CD4-positive, CD25-positive, alpha-beta regulatory T cell (primary cell): Measurements from ENCODE around the gene GPER1. TPM values are rescaled to one million over a fixed set of nuclear protein-coding genes. Genes with fewer than 3 reads are reported as not detected.
A peak's percentile ranks its signal among the peaks of the same experiment; 100 is the strongest.
"Not testable (repeated sequence)": the region's sequence is repeated elsewhere in the genome, so short reads cannot be mapped to it uniquely, and the experiment has no call there.

Experiments used
- ATAC-seq, 2 donors: fragments of 150-1000 bp; cut with Tn5 transposase; one replicate each; pipeline ENCODE4 v1.10.0; 2021; ENCODE audit warnings: low read depth in 2 of 2, moderate number of reproducible peaks in 2 of 2, moderate library complexity in 1 of 2
- DNase-seq, 3 donors: peaks; one replicate each; pipeline versions ENCODE4 v3.0.0 to v3.0.0-alpha.2; 2012 to 2022; ENCODE audit warnings: mixed read lengths in 1 of 3
- H3K27ac ChIP-seq: one replicate; pipeline ENCODE4 v1.7.0; 2013; ENCODE audit warnings: mild to moderate bottlenecking, low read length; ENCODE audit not compliant: insufficient read depth, poor library complexity, severe bottlenecking
- H3K27me3 ChIP-seq: one replicate; pipeline ENCODE4 v1.7.0; 2013; ENCODE audit warnings: low read length; ENCODE audit not compliant: control insufficient read depth, insufficient read depth
- H3K36me3 ChIP-seq: one replicate; pipeline ENCODE4 v1.7.0; 2013; ENCODE audit warnings: mild to moderate bottlenecking, low read length, moderate library complexity; ENCODE audit not compliant: control insufficient read depth, insufficient read depth
- H3K4me1 ChIP-seq: 2 replicates; pipeline ENCODE4 v1.7.0; 2013; ENCODE audit warnings: mild to moderate bottlenecking, low read length; ENCODE audit not compliant: insufficient read depth, control insufficient read depth, poor library complexity, severe bottlenecking
- H3K4me3 ChIP-seq: one replicate; pipeline ENCODE4 v1.7.0; 2013; ENCODE audit warnings: low read depth, mild to moderate bottlenecking, low read length, moderate library complexity
- H3K9me3 ChIP-seq, 2 experiments: 1 replicate in 1 of 2; 2 replicates in 1 of 2; pipeline ENCODE4 v1.7.0; 2013; ENCODE audit warnings: low read length in 2 of 2, mild to moderate bottlenecking in 1 of 2, moderate library complexity in 1 of 2; ENCODE audit not compliant: control insufficient read depth in 2 of 2
- H3K27ac Mint-ChIP-seq, 3 donors: one replicate each; pipeline ENCODE4 v1.8.0; 2020 to 2022; ENCODE audit warnings: mild to moderate bottlenecking in 3 of 3, mixed read lengths in 3 of 3, moderate library complexity in 2 of 3
- H3K27me3 Mint-ChIP-seq: one replicate; pipeline ENCODE4 v1.8.0; 2022; ENCODE audit warnings: mild to moderate bottlenecking, mixed read lengths
- H3K36me3 Mint-ChIP-seq: one replicate; pipeline ENCODE4 v1.8.0; 2020; ENCODE audit warnings: mixed read lengths
- H3K4me1 Mint-ChIP-seq, 4 donors: one replicate each; pipeline ENCODE4 v1.8.0; 2020 to 2022; ENCODE audit warnings: mixed read lengths in 4 of 4, mild to moderate bottlenecking in 1 of 4
- H3K4me3 Mint-ChIP-seq, 4 donors: one replicate each; pipeline ENCODE4 v1.8.0; 2020 to 2022; ENCODE audit warnings: mild to moderate bottlenecking in 4 of 4, mixed read lengths in 4 of 4, moderate library complexity in 3 of 4
- H3K9me3 Mint-ChIP-seq, 7 donors: one replicate each; pipeline ENCODE4 v1.8.0; 2020 to 2022; ENCODE audit warnings: mixed read lengths in 7 of 7, mild to moderate bottlenecking in 3 of 7, moderate library complexity in 2 of 7
- polyA plus RNA-seq, 4 donors: library from polyadenylated mRNA; unstranded; fragments of 300-500 nt; fragmentation: Illumina TruSeq; gene quantifications; one replicate each; pipeline ENCODE4 v1.2.3, GENCODE V29; 2021
- total RNA-seq: library from RNA; stranded (reverse); gene quantifications from one replicate; pipeline ENCODE4 v1.2.3, GENCODE V29; 2022

GPER1 gene
- total and polyA plus RNA-seq, 5 donors from 2014 or later: 0.10 TPM; not detected in 4

DNA sequence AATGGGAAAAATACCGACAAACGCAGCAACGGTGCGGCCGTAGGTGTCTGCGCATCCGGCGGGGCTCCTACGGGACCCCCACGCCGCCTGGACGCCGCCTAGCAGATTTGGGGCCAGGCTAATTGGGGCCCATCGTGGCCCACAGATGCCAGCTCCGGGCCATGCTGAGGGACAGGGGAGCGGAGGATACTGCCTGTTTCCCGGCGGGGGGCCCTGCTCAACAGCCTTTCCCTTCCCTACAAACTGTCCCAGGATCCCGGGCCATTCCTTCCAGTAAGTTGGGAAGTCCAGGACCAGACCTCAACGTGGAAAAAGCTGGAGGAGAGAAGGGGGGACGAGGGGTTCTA lies 21.7 kb upstream of the GPER1 start:
- Mint-ChIP-seq H3K4me3 (no peak overlapping the region), H3K27ac (no peak overlapping the region), H3K9me3 (peaks cover 0 to 3% (median 0%) of the 10 kb centered on the region in 7 donors), H3K27me3 (peaks cover 8% of the 10 kb centered on the region), H3K36me3 (no peaks in the 10 kb centered on the region), H3K4me1 (peaks cover 0 to 12% (median 6%) of the 10 kb centered on the region in 4 donors)
- Histone ChIP-seq H3K36me3 (no peaks in the 10 kb centered on the region), H3K4me3 (no peak overlapping the region), H3K9me3 (no peaks in the 10 kb centered on the region), H3K27me3 (no peaks in the 10 kb centered on the region), H3K4me1 (peaks cover 12% of the 10 kb centered on the region), H3K27ac (no peak overlapping the region)
- DNase-seq (no peak), ATAC-seq (no peak)

DNA sequence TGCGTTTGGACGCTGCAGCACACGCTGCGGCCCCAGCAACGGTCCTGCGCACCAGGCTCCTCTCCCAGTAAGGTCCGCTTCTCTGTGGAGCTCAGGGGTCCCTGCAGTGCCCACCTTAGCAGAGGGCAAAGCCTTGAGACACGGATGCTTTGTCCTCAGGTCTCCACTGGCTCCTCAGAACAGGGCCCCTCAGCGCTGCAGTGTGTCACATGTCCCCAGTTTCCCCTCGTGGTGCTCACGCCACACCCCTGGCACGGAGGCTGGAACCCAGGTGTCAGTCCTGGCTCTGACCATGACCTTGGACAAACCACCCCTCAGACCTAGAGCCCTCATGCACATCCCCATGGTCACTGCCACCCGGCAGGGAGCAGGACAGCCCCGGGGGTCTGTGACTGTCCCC lies 19.9 kb upstream of the GPER1 start:
- H3K9me3 Mint-ChIP-seq: peaks cover 0 to 3% (median 0%) of the 10 kb centered on the region in 7 donors
- H3K4me3 Mint-ChIP-seq: no peak overlapping the region
- Histone ChIP-seq H3K27me3 (no peaks in the 10 kb centered on the region), H3K36me3 (no peaks in the 10 kb centered on the region), H3K4me1 (peaks cover 12% of the 10 kb centered on the region), H3K4me3 (no peak overlapping the region), H3K27ac (no peak overlapping the region), H3K9me3 (no peaks in the 10 kb centered on the region)
- peaks cover 4% of the 10 kb centered on the region for H3K27me3 Mint-ChIP-seq
- H3K4me1 Mint-ChIP-seq: peaks cover 0 to 12% (median 4%) of the 10 kb centered on the region in 4 donors
- no peak for DNase-seq
- no peaks in the 10 kb centered on the region for H3K36me3 Mint-ChIP-seq
- no peak overlapping the region for H3K27ac Mint-ChIP-seq
- ATAC-seq: no peak

DNA sequence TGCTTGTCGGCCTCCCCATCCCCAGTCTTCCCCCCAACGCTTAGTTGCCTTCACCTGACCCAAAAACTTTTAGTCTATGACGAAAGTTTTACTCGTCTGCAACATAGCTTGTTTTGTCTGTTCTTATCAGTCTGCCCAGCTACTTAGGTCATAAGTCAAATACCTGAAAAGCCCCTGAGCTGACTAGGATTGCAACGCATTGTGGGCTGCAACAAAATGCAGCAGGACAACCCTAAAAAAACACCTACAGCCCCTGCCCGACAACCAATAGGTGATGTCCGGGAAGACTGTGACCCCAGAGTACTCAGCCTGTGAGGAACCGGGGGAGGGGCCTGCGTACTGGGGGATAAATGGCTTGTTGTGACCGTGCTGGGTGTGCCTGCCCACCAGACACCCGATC lies 19.3 kb upstream of the GPER1 start:
- Histone ChIP-seq H3K27ac (no peak overlapping the region), H3K4me1 (peaks cover 12% of the 10 kb centered on the region), H3K9me3 (no peaks in the 10 kb centered on the region), H3K27me3 (no peaks in the 10 kb centered on the region), H3K36me3 (no peaks in the 10 kb centered on the region), H3K4me3 (no peak overlapping the region)
- Mint-ChIP-seq H3K4me1 (peaks cover 0 to 12% (median 4%) of the 10 kb centered on the region in 4 donors), H3K4me3 (no peak overlapping the region), H3K36me3 (no peaks in the 10 kb centered on the region), H3K27ac (no peak overlapping the region), H3K9me3 (peaks cover 0 to 3% (median 0%) of the 10 kb centered on the region in 7 donors), H3K27me3 (peaks cover 4% of the 10 kb centered on the region)
- no peak for DNase-seq
- no peak for ATAC-seq

DNA sequence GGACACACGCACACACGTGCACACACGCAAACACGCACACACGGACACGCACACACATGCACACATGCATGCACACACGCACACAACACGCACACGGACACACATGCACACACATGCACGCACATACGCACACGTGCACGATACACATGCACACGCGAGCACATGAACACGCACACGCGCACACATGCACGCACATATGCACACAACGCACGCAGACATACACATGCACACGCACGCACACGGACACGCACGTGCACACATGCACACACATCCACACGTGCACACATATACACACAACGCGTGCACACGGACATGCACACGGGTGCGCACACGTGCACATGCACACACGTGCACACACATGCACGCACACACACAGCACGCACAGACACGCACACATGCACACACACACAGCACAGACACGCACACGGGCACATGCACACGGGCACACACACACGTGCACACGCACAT lies 17.3 kb upstream of the GPER1 start:
- H3K27me3 Mint-ChIP-seq: peaks cover 2% of the 10 kb centered on the region
- peaks cover 0 to 3% (median 0%) of the 10 kb centered on the region in 7 donors for H3K9me3 Mint-ChIP-seq

DNA sequence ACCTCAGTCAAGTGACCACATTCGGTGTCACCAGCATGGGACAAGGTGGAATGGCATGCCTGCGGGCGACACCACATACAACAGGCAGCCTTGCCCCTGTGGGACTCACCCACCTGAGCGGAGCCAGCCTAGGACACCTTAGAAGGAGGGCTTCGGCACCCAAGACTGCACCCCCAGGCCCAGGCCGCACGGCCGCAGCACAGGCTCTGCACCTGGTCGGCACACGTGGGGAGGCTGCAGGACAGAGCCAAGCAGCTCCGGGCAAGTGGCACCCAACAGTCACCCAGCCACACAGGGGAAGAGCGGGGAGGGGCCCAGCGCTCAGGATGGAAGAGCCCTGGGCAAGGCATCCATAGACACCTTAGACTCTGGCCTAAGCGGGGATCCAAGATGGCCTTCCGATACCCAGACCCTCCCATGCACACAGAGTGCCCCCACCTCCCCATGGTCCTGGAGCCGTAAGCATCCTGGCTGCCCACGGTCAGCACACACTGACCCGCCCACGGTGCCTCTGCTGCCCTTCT lies 16.1 kb upstream of the GPER1 start:
- Histone ChIP-seq H3K4me1 (no peaks in the 10 kb centered on the region), H3K4me3 (no peak overlapping the region), H3K36me3 (no peaks in the 10 kb centered on the region), H3K9me3 (no peaks in the 10 kb centered on the region), H3K27ac (no peak overlapping the region), H3K27me3 (no peaks in the 10 kb centered on the region)
- no peak overlapping the region for H3K4me3 Mint-ChIP-seq
- no peaks in the 10 kb centered on the region for H3K36me3 Mint-ChIP-seq
- peaks cover 0 to 3% (median 0%) of the 10 kb centered on the region in 7 donors for H3K9me3 Mint-ChIP-seq
- ATAC-seq (no peak), DNase-seq (no peak)
- no peaks in the 10 kb centered on the region for H3K27me3 Mint-ChIP-seq
- H3K4me1 Mint-ChIP-seq: peaks cover 0 to 5% (median under 1%) of the 10 kb centered on the region in 4 donors
- no peak overlapping the region for H3K27ac Mint-ChIP-seq

More for the DNA sequence above, 17.3 kb upstream of the GPER1 start:
- H3K4me3 ChIP-seq: no peak overlapping the region
- H3K4me1 ChIP-seq: peaks cover 6% of the 10 kb centered on the region
- H3K9me3 ChIP-seq: no peaks in the 10 kb centered on the region
- H3K27ac ChIP-seq: no peak overlapping the region
- no peaks in the 10 kb centered on the region for H3K36me3 ChIP-seq
- ATAC-seq (no peak), DNase-seq (no peak)
- Mint-ChIP-seq H3K4me3 (no peak overlapping the region), H3K4me1 (peaks cover 0 to 6% (median 2%) of the 10 kb centered on the region in 4 donors), H3K36me3 (no peaks in the 10 kb centered on the region), H3K27ac (no peak overlapping the region)
- no peaks in the 10 kb centered on the region for H3K27me3 ChIP-seq

DNA sequence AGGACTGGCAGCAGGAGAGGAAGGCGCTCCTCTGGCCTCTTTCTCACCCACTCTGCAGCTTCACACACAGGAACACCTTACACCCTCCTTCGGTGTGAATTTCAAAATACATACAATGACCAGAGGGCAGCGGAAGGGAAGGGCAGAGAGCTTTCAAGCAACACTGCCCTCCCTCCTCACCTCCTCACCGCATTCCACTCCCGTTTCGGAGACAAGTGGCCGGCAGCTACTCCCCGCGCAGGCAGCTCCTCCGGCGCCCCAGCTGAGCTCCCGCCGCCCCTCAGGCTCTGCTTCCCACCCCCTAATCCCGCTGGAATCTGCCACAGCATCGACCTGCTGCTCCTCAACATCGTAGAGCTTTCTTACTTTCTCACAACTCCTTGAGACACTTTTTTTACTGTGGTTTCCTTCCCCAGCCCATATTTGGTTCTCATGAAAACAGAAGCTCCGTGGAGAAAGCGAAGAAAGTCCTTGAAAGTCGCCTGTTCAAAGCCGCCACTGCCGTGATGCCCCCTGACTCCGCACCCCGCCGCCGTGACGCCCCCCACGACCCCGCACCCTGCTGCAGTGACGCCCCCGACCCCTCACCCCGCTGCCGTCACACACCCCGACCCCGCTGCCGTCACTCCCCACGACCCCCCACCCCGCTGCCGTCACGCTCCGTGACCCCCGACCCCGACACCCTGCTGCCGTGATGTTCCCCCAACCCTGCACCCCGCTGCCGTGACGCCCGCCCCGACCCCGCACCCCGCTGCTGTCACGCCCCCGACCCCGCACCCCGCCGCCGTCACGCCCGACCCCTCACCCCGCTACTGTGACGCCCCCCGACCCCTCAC lies 14.6 kb upstream of the GPER1 start:
- H3K9me3 ChIP-seq: no peaks in the 10 kb centered on the region
- Mint-ChIP-seq H3K27me3 (no peaks in the 10 kb centered on the region), H3K27ac (peak overlapping the region in 1 of 3 donors; percentile 32), H3K36me3 (no peaks in the 10 kb centered on the region), H3K9me3 (peaks cover 0 to 3% (median 0%) of the 10 kb centered on the region in 7 donors), H3K4me1 (peaks cover 0 to 5% (median under 1%) of the 10 kb centered on the region in 4 donors), H3K4me3 (no peak overlapping the region)
- no peak overlapping the region for H3K4me3 ChIP-seq
- no peaks in the 10 kb centered on the region for H3K4me1 ChIP-seq
- H3K36me3 ChIP-seq: no peaks in the 10 kb centered on the region
- DNase-seq (no peak), ATAC-seq (no peak)
- no peaks in the 10 kb centered on the region for H3K27me3 ChIP-seq
- no peak overlapping the region for H3K27ac ChIP-seq

DNA sequence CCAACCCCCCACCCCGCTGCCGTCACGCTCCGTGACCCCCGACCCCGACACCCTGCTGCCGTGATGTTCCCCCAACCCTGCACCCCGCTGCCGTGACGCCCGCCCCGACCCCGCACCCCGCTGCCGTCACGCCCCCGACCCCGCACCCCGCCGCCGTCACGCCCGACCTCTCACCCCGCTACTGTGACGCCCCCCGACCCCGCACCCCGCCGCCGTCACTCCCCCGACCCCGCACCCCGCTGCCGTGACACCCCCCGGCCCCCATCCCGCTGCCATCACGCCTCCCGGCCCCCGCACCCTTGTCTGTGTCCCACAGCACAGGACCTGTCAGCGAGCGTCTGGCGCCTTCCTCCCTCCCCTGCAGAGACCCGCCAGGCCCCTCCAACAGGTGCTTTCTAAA lies 13.9 kb upstream of the GPER1 start:
- not testable (repeated sequence) for H3K4me1 Mint-ChIP-seq, H3K9me3 ChIP-seq, H3K4me3 ChIP-seq, H3K27me3 Mint-ChIP-seq, H3K4me3 Mint-ChIP-seq, H3K27ac ChIP-seq, H3K27ac Mint-ChIP-seq, ATAC-seq, H3K9me3 Mint-ChIP-seq, H3K36me3 ChIP-seq, DNase-seq, H3K27me3 ChIP-seq, H3K36me3 Mint-ChIP-seq, H3K4me1 ChIP-seq
